Eye (tissue), 1 donor: ENCODE results near the gene ALG14.
"Not testable (repeated sequence)": the region's sequence is repeated elsewhere in the genome, so short reads cannot be mapped to it uniquely, and the experiment has no call there.

Experiments used
- DNase-seq: peaks from one replicate; pipeline ENCODE4 v3.0.0-alpha.2; 2015

ALG14 gene

GRCh38 chr1:95086949-95087533 is 14.3 kb upstream of the ALG14 start:
- peak; percentile 56 for DNase-seq

DNA sequence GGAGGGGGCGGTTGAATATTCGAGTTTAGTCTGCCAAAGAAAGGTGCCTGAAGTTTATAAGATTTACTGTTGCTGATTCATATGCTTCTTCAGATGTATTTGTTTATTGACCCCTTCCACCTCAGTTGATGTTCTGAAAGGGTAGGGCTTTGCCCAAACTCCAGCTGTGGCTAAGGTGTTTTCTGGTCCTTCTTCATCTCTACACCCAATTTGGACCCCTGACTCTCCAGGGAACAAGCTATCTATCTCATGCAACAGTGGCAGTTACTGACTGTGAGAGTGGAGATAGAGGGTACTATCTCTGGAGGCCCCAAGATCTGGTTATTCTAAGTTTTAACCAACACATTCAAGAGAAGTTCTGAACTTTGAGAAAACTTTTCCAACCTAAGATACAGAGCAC is 12.6 kb upstream of the ALG14 start:
- DNase-seq: no peak

DNA sequence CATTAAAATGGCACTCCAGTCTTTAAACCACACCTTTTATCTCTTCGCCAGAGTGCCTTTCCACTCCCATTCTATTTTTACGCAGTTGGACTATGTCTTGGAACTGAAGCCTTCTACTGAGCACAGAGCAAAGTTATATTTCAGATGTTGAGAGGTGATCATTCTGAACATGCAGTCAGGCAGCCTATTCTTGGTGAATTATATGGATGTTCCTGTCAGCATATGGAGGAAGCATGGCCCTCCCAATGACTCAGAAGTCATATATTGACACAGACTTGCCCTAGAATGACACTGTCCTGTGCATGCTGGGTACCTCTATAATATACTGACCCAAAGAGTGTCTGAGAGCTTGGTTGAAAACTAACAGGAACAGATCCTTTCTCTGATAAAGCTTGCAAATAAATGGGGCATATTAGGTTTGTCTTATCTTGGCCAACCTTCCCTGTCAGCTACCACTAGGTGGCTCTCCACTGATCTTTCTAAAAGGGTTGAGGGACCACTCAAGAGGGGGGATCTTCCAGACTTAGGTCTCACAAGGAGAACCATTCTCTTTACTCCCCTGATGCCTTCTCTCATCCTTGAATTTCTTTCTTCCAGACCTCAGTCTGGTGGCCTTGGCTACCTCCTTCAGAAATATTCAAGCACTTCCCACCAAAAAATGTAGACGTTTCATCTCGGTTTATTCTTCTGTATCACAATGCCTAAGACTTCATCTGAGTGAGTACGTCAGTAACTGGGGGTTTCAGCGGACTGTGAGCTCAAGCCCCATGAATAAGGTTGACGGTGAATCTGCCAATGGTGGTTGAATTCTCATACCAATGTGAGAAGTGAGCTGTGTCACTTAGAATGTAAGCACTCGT is 11.8 kb upstream of the ALG14 start:
- DNase-seq: peak; percentile 66

GRCh38 chr1:95080879-95081278 is 8.1 kb upstream of the ALG14 start:
- no peak for DNase-seq

DNA sequence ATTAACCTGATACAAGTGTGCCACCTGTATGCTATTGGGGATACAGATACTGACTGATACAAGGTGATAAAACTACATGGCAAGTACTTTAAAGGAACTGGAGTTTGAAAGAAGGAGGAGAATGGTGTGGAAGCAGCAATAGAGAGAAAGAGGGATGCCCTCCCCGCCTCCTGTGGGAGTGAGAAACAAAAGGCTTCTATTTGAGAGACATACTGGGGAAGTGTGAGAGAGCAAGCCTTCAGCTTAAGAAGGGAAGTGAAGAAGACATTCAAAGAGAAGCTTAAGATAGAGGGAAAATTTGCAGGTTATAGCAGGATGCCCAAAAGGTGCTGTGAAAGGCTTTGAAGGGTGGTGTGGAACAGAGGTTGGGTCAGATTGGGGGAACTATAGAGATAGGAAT is 7.7 kb upstream of the ALG14 start:
- DNase-seq: no peak

DNA sequence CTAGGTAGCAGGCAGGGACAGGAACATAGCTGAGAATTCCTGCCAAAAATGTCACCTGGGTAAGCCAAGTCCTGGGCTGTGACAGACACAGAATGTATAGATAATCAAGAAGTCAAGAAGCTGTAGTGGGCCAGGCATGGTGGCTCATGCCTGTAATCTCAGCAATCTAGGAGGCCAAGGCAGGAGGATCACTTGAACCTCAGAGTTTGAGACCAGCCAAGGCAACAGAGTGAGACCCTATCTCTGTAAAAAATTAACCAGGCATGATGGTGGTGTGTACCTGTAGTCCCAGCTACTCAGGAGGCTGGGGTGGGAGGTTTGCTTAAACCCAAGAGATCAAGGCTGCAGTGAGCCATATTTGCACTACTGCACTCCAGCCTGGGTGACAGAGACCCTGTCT is 3.3 kb upstream of the ALG14 start:
- DNase-seq: no peak

DNA sequence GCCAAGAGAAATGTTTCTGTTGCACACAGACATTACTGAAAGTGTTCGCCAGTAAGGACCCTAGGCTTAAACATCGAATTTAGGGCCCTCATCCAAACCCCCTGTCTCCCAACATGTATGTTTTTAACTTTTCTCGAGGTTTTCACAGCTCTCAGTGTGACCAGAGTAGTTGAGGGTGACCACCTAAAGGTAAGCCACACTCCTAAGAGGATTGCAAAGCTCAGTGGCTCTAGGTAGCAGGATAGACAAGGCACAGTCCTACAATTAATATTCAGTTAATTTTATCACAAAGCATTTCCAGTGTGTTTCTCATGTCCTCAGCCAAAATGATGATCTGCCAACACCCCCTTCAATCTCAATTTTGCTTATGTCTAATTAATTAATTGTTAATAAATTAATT is 695 bp upstream of the ALG14 start:
- no peak for DNase-seq

DNA sequence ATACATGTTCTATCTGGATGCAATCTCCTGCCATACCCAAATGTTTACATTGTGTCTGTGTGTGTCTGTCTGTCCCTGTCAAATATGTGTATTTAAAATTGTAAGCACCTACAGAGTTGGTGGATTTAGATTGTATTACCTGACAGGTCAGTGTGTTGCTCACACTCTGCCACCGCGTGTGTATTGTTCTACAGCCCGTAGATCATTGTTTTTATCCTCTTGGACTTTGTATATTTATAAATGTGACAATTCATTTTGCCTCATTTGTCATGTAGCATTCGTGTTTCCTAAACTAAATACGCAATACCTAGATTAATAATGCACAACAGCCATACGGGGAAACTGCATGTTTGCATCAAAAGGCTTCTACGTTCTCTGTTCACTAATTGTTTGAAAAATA is 634 bp downstream of the ALG14 start:
- DNase-seq: no peak

GRCh38 chr1:95071539-95071938 is 1.2 kb downstream of the ALG14 start:
- no peak for DNase-seq

GRCh38 chr1:95069710-95070093 is 3.0 kb downstream of the ALG14 start:
- no peak for DNase-seq

- no peak for DNase-seq
These were observed 3.6 kb downstream of the ALG14 start for GRCh38 chr1:95068956-95069709.

- no peak for DNase-seq
These were observed 5.2 kb downstream of the ALG14 start for GRCh38 chr1:95067568-95067967.

DNA sequence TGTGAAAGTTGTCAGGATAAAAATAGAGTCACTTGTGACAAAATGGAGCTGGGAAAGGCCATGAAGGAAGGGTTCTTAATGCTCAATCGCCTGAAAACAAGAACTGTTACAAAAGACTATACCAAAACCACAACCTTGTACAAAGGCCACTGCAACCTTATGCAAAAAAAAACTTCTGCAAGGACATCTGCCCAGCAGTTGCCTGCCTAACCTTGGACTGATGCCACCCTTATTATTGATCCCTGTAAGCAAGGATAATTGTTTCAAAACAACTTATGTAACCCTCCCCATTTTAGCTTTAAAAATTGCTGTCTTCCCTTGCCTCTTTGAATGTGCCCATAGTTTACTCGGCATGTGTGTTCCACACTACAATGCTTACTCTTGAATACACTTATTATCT is 5.7 kb downstream of the ALG14 start:
- DNase-seq: no peak

GRCh38 chr1:95061445-95062006 is 11.2 kb downstream of the ALG14 start:
- DNase-seq: no peak

- no peak for DNase-seq
These were observed 13.8 kb downstream of the ALG14 start for GRCh38 chr1:95058974-95059373.

- no peak for DNase-seq
These were observed 15.4 kb downstream of the ALG14 start for GRCh38 chr1:95057351-95057750.

DNA sequence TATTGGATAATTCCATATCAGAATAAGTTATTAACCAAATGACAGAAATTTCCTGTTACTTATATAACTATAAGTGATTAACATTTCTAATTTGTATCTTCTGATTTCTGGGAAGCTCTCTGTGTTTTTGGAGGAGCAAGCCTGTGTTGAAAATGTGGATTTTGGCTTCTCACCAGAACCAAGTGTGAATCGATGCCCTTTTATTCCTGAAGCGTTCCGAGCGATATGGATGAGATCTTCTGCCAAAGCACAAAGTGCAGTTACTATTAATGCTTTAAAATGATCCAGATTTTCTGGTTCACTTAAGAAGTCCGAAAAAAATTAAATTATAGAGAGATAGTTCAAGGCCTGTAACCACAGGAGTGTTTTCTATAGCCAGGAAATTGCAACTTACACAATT is 22.8 kb downstream of the ALG14 start:
- no peak for DNase-seq

DNA sequence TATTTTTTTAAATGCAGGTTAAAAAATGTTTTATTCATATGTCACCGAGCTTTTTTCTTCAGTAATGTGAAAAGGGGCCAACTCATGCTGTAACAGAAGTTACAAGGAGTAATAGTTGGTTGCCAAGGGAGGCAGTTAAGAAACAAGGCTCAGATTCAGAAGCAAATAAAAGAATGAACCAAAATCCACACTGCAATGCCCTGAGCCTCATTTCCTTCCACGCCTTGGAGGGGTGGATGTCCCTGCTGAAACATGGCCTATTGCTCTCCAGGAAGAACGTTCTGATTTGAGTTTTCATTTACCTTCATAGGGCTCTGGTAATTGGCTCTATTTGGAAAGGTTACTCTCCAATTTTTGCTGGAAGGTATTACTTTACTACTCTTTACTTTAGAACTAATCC is 24.4 kb downstream of the ALG14 start:
- no peak for DNase-seq

GRCh38 chr1:95047624-95048023 is 25.1 kb downstream of the ALG14 start:
- not testable (repeated sequence) for DNase-seq

DNA sequence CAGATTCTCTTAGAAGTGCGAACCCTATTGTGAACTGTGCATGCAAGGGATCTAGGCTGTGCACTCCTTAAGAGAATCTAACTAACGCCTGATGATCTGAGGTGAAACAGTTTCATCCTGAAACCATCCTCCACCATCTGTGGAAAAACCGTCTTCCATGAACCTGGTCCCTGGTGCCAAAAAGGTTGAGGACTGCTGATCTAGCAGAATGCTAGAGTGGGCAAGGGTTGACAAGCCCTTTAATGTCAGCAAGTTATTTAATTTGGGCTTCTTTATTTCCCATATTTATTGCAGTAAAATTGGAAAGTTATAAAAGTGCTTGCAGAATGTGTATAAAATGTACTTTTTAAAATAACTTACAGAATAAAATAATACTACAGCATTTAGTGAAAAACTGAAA is 26.4 kb downstream of the ALG14 start:
- no peak for DNase-seq

DNA sequence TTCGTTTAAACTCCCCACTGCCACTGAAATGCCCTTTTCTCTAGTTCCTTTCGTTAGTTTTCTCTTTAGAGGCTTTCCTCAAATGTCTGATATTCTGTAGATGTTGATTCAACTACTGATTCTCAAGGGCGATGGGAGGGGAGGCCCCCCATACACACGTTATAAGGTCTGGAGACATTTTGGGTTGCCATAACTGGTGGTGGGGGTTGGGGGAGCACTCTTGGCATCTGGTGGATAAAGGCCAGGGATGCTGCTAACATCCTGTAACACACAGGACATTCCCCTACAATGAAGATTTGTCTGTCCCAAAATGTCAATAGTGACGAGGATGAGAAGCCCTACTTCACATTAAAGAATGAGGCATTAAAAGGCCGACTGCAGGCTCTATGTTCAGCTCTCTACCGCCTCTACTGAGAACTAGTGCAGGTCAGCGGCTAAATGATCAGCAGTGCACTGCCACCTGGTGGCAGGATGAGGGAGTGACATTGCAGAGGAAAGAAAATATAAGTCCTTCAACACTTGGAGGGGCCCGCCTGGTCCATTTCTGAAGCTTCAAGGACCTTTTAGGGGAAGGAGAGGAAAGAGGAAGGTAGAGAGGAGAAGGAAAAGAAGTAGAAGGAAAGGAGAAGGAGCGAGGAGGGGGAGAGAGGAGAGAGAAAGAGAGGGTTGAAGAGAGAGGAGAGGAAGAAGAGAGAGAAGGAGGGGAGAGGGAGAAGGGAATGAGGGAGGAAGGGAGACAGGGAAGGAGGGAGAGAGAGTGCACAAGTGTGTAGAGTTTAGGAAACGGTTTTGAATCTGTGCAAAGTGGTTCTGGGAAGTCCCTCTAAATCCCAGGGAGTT is 29.4 kb downstream of the ALG14 start:
- DNase-seq: peak; percentile 95

DNA sequence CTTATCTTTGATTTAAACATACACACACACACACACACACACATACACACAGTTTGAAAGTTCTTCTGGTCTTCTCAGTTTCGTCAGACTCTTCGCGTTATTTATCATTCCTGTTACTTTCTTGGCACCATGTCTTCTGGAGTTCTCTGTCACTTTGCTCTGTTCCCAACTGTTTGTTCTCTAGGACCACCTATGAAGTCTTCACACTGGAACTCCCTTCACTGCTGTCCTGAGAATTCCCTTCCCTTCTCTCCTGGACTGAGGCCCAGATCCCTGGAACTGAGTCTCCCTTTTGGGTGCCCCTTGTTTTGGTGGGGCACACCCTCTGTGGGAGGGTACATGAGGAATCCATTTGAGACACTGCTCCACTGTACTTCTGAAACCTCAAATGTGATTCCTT is 30.5 kb downstream of the ALG14 start:
- peak; percentile 67 for DNase-seq
